ENCODE results near the gene PFN3. TPM values are rescaled to one million over a fixed set of nuclear protein-coding genes. Genes with fewer than 3 reads are reported as not detected.
A peak's percentile ranks its signal among the peaks of the same experiment; 100 is the strongest.

PFN3 gene
- total RNA-seq, 1 experiment from 2014 or later = not detected

DNA sequence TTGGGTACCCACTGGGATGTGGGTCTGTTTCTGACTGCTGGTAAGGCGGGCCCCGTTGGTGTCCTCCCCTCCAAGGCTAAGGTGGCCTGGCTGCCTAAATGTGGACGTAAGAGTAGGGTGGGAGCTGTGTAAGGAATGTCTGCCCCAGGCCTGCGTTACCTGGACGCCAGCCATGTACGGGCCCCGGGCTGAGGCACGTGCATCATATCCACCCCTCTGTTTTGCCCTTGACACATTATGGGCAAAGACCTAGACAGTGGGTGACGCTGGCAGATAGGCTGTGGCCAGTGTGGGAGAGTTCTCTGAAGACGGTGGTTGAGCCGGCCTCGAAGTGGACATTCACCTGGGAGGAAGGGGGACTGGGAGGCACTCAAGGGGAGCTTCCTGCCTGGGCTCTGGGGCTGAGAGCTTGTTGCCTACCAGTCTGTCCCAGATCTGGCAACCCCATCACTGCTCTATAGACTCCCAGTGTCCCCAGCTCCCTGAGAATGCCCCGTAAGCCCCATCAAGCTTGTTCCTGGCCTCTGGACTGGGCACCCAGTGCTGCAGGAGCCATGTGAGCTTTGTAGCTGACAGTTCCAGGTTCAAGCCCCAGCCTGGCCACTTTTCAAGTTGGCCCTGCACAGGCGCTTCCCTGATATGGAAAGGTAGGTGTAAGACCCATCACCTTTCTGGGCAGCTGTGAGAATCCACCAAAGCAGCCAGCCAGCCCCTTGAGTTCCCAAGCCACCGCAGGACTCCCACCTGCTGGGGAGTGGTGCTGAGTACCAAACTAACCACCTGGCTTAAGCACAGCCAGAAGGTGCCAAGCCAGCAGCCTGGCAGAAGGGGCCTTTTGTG, 42.9 kb upstream of the PFN3 start:
- Histone ChIP-seq H3K27ac (no peak overlapping the region), H3K9me3 (replicated peaks) (peaks cover 6% of the 10 kb centered on the region; the same call in 1 of the 2 replicates), H3K36me3 (peaks cover 50% of the 10 kb centered on the region), H3K4me3 (no peak overlapping the region), H3K27me3 (replicated peaks) (0 out of 2 replicates have a peak, but pooled peaks cover 9% of the 10 kb centered on the region), H3K4me1 (replicated peaks) (peaks cover 25% of the 10 kb centered on the region)
- no peak for DNase-seq (ENCODE audit: low read depth in 1 of 2, low spot score in 2 of 2)

DNA sequence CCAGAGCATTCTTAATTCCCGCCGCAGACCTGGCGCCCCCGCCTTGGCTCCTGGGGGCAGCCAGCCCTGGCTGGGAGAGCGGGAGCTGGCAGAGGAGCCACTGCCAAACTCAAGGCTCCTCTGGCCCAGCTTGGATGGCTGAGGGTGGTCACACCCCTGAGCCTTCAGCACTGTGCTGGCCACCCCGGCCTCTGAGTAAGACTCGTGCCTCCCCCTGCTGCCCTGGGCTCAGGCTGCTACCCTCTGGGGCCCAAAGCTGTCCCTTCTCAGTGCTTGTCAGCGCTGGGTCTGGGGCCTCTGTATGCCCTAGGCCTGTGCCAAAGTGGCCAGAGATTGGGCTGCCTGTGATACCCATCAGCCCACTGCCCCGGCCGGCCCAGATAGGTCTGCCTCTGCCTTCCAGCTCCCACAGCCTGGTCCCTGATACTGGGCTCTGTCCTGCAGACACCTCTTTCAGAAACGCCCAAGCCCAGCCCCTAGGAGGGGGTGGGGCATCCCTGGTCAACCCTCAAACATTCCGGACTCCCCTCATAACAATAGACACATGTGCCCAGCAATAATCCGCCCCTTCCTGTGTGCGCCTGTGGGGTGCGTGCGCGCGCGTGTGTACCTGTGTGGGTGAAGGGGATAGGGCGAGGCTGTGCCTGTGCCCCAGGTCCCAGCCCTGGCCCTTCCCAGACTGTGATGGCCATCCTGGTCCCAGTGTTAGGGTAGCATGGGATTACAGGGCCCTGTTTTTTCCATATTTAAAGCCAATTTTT, 41.8 kb upstream of the PFN3 start:
- H3K27me3 ChIP-seq (replicated peaks) = 0 out of 2 replicates have a peak, but pooled peaks cover 9% of the 10 kb centered on the region
- H3K4me1 ChIP-seq (replicated peaks) = peaks cover 14% of the 10 kb centered on the region
- DNase-seq (ENCODE audit: low read depth in 1 of 2, low spot score in 2 of 2) = no peak
- peaks cover 6% of the 10 kb centered on the region; the same call in 1 of the 2 replicates for H3K9me3 ChIP-seq (replicated peaks)
- peaks cover 61% of the 10 kb centered on the region for H3K36me3 ChIP-seq
- H3K4me3 ChIP-seq = no peak overlapping the region
- H3K27ac ChIP-seq = no peak overlapping the region

DNA sequence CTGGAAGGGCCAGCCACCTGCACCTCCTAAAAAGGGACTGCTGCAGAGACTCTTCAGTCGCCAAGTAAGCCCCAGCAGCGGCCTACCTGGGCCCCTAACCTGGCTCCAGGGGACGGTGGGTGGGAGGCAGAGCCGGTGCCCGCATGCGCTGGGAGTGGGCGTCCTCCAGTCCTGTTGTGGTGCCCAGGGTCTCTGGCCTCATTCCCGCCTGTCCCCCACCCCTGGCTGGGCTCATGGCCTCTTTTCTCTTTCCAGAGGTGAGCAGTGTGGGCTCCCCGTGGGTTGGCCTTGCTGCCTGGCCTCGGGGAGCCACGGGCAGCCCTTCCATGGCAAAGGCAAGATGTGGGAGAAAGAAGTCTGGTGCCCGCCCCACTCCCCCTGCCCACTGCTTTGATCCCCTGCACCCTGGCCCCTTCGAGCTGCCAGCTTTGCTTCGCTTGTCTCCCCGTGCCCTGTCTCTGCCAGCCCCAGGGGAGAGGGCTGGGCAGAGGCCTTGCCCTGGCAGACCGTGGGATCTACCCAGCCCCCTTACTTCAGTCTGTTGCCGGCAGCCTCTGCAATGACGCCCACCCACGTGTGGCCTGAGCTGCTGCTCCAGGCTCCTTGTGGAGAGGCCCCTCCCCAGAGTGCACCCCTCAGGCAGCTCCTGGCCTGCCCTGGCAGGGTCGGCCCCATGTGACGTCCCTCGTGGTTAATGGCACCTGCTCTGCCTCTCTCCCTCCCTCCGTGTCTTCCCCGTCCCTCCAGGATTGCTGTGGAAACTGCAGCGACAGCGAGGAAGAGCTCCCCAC, 40.7 kb upstream of the PFN3 start:
- peaks cover 66% of the 10 kb centered on the region for H3K36me3 ChIP-seq
- no peak overlapping the region for H3K4me3 ChIP-seq
- DNase-seq (ENCODE audit: low read depth in 1 of 2, low spot score in 2 of 2) = no peak
- H3K27ac ChIP-seq = no peak overlapping the region
- H3K27me3 ChIP-seq (replicated peaks) = 0 out of 2 replicates have a peak, but pooled peaks cover 4% of the 10 kb centered on the region
- H3K4me1 ChIP-seq (replicated peaks) = peaks cover 3% of the 10 kb centered on the region
- no peaks in the 10 kb centered on the region for H3K9me3 ChIP-seq (replicated peaks)

DNA sequence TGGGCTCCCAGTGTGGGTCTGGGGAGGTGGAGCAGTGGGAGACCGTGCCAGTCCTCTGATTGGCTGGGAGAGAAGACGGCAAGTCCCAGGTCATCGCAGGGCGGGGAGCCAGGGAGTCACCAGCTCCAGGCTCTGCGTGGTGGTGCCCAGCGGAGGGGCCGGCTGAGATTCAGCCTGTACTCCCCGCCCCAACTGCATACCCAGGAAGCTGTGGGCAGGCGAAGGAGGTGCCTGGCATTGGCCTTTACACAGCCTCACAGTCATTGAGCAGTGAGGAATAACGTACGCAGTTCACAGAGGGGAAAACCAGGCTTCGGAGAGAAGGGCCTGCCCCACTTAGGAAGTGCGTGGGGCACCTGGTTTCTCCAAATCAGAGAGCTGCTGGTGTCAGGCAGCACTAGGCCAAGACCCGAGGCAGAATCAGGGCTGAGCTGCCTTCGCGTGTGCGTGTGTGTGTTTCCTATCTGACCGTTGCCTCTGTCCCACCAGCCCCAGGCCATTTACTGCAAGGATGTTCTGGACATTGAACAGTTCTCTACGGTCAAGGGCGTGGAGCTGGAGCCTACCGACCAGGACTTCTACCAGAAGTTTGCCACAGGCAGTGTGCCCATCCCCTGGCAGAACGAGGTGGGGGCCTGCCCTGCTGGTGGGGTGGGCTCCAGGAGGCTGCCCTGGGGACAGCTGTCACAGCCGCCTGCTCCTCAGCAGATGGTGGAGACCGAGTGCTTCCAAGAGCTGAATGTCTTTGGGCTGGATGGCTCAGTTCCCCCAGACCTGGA, 39.9 kb upstream of the PFN3 start:
- Histone ChIP-seq H3K27ac (no peak overlapping the region), H3K4me1 (replicated peaks) (no peaks in the 10 kb centered on the region), H3K9me3 (replicated peaks) (no peaks in the 10 kb centered on the region), H3K36me3 (peaks cover 73% of the 10 kb centered on the region), H3K27me3 (replicated peaks) (0 out of 2 replicates have a peak, but pooled peaks cover 3% of the 10 kb centered on the region), H3K4me3 (no peak overlapping the region)
- DNase-seq (ENCODE audit: low read depth in 1 of 2, low spot score in 2 of 2) = no peak

DNA sequence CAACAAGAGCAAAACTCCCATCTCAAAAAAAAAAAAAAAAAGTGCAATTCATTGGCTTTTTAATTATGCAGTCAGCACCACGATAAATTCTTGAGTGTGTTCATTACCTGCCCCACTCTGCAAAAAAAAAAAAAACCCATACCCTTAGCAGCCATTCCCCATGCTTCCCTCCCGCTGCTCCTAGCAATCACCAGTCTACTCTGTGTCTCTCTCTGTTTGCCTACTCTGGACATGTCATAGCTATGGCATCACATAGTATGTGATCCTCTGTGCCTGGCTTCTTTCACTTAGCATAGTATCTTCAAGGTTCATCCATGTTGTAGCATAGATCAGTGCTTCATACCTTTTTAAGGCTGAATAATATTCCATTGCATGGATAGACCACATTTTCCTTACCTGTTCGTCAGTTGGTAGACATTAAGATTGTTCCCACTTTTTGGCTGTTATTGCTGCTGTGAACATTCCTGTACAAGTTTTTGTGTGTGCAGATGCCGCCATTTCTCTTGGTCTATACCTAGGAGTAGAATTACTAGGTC, 39.1 kb upstream of the PFN3 start:
- Histone ChIP-seq H3K27ac (no peak overlapping the region), H3K4me3 (no peak overlapping the region), H3K27me3 (replicated peaks) (no peaks in the 10 kb centered on the region), H3K9me3 (replicated peaks) (no peaks in the 10 kb centered on the region), H3K4me1 (replicated peaks) (no peaks in the 10 kb centered on the region), H3K36me3 (peaks cover 81% of the 10 kb centered on the region)
- DNase-seq (ENCODE audit: low read depth in 1 of 2, low spot score in 2 of 2) = no peak

DNA sequence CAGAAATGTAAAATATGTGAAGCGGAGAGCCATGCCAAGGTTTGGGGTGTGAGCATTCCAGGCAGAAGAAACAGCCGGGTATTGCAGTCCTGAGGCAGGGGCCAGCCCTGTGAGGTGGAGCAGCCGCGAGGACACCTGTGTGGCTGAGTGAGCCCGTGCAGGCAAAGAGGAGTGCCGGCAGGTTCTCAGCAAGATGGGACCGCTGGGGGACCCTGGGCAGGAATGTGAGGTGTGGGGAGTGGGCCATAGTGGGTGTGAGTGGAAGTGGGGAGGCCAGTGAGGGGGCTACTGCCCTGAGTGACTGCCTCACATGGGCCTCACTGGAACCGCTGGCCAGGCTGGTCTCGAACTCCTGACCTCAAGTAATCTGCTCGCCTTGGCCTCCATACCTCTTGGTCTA, 38.0 kb upstream of the PFN3 start:
- H3K9me3 ChIP-seq (replicated peaks) = no peaks in the 10 kb centered on the region
- DNase-seq (ENCODE audit: low read depth in 1 of 2, low spot score in 2 of 2) = no peak
- no peak overlapping the region for H3K27ac ChIP-seq
- H3K4me1 ChIP-seq (replicated peaks) = no peaks in the 10 kb centered on the region
- no peaks in the 10 kb centered on the region for H3K27me3 ChIP-seq (replicated peaks)
- H3K4me3 ChIP-seq = no peak overlapping the region
- peaks cover 89% of the 10 kb centered on the region for H3K36me3 ChIP-seq

DNA sequence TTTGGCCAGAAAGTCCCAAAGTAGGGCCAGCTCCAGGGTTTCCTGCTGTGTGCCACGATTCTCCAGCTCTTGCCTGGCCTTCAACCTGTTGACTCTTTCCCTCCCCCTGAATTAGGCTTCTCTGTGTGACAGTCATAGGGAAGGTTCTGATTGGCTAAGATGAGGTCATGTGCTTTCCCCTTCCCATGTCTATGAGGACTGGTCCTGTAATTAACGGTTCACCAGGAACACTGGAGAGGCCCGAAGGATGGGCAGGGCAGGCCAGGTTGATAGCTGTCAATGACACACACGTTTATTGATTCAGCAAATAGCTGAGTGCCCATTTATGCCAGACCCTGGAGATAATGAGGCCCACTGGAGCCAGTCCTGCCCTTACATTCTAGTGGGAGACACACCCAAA, 37.2 kb upstream of the PFN3 start:
- H3K36me3 ChIP-seq = peaks cover 91% of the 10 kb centered on the region
- H3K27me3 ChIP-seq (replicated peaks) = no peaks in the 10 kb centered on the region
- H3K4me1 ChIP-seq (replicated peaks) = no peaks in the 10 kb centered on the region
- H3K27ac ChIP-seq = no peak overlapping the region
- no peaks in the 10 kb centered on the region for H3K9me3 ChIP-seq (replicated peaks)
- no peak overlapping the region for H3K4me3 ChIP-seq
- DNase-seq (ENCODE audit: low read depth in 1 of 2, low spot score in 2 of 2) = no peak

DNA sequence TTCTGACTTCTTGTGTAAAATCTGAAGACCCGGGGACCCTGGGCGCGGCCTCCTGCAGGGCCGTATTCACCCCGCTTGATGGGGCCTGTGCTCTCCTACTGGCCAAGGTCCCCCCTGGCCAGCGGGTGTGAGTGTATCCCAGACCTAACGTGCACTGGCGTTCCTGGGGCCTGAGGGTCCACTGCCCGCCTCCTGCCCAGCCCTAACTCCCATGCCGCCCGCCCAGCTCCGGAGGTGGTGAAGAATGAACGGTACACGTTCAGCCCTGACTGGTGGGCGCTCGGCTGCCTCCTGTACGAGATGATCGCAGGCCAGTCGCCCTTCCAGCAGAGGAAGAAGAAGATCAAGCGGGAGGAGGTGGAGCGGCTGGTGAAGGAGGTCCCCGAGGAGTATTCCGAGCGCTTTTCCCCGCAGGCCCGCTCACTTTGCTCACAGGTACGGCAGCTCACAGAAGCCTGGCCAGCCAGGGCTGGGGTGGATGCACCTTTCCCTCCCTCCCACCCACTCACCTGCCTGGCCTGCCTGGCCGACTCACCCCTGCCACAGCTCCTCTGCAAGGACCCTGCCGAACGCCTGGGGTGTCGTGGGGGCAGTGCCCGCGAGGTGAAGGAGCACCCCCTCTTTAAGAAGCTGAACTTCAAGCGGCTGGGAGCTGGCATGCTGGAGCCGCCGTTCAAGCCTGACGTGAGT, 35.5 kb upstream of the PFN3 start:
- no peak overlapping the region for H3K27ac ChIP-seq
- no peaks in the 10 kb centered on the region for H3K4me1 ChIP-seq (replicated peaks)
- DNase-seq (ENCODE audit: low read depth in 1 of 2, low spot score in 2 of 2) = peak in 1 of 2 experiments; percentile 50
- peaks cover 96% of the 10 kb centered on the region for H3K36me3 ChIP-seq
- H3K9me3 ChIP-seq (replicated peaks) = no peaks in the 10 kb centered on the region
- no peaks in the 10 kb centered on the region for H3K27me3 ChIP-seq (replicated peaks)
- H3K4me3 ChIP-seq = no peak overlapping the region

DNA sequence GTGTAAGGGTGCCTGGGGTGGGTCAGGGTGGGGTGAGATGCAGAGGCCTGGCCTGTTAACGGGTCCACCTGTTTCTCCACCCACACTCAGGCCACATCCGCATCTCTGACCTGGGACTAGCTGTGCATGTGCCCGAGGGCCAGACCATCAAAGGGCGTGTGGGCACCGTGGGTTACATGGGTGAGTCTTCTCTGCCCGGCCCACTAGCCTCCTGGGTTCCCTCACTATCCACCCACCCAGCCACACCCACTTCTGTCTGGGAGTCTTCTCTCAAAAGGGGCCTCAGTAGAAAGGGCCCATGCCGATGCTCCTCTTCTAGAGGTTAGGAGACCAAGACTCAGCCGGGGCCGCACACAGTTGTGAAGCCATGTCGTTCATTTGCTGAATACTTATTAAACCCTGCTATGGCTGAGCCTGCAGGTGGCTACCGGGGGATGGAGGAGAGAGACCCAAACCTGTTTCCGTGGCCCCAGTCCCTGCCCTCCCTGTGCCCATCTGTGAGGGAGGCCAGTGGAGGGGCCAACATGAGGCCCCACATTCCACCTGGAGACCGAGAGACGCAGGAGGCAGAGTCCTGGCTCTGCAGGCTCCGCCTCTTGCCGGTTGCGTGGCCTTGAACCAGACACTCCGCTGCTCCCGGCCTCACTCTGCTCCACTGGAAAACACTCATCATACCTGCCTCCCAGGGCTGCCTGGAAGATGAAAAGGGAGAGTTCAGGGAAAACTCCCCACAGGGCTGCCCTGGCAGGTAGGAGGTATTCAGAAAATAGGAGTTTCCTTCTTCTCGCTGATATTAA, 34.7 kb upstream of the PFN3 start:
- Histone ChIP-seq H3K36me3 (peaks cover 96% of the 10 kb centered on the region), H3K27me3 (replicated peaks) (no peaks in the 10 kb centered on the region), H3K9me3 (replicated peaks) (no peaks in the 10 kb centered on the region), H3K27ac (no peak overlapping the region), H3K4me3 (no peak overlapping the region), H3K4me1 (replicated peaks) (no peaks in the 10 kb centered on the region)
- no peak for DNase-seq (ENCODE audit: low read depth in 1 of 2, low spot score in 2 of 2)

DNA sequence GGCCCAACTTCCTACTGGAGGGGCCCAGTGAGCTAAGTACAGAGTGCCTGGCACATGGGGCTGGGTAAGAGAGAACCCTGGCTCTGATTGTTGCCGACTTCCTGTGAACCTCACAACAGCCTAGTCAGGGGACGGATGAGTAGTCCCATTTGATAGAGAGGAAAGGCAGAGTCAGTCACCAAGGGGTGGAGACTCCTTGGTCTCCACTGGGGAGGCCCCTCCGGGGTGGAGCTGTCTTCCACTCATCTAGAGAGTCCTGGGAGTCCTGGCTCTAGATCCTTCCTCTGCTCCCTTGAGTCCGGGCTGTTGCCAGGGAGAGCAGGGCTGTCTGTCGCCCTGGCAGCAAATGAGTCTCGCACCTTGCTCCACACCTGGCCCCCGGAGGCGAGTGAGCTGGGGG, 34.0 kb upstream of the PFN3 start:
- Histone ChIP-seq H3K9me3 (replicated peaks) (no peaks in the 10 kb centered on the region), H3K27me3 (replicated peaks) (no peaks in the 10 kb centered on the region), H3K36me3 (peaks cover 91% of the 10 kb centered on the region), H3K4me3 (no peak overlapping the region), H3K4me1 (replicated peaks) (no peaks in the 10 kb centered on the region), H3K27ac (no peak overlapping the region)
- no peak for DNase-seq (ENCODE audit: low read depth in 1 of 2, low spot score in 2 of 2)

DNA sequence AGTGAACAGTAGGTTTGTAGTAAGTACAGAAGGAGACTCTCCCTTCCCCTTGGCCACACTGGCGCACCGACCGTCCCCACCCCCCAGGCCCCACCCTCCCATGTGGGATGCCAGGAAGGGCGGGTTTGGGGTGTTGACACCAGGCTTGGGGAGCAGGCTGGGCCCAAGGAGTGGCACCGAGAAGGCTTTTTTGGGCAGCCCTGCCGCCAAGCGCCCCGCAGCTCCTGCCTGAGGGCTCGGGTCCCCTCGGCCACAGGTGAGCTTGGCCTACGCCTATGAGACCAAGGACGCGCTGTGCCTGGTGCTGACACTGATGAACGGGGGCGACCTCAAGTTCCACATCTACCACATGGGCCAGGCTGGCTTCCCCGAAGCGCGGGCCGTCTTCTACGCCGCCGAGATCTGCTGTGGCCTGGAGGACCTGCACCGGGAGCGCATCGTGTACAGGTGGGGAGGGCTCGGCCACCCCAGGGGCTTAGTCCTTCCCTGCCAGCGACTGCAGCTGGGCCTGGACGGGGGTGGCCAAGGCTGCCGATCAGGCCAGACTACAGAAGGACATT, 33.3 kb upstream of the PFN3 start:
- H3K27me3 ChIP-seq (replicated peaks) = no peaks in the 10 kb centered on the region
- no peaks in the 10 kb centered on the region for H3K4me1 ChIP-seq (replicated peaks)
- H3K27ac ChIP-seq = no peak overlapping the region
- no peaks in the 10 kb centered on the region for H3K9me3 ChIP-seq (replicated peaks)
- H3K36me3 ChIP-seq = peaks cover 87% of the 10 kb centered on the region
- H3K4me3 ChIP-seq = no peak overlapping the region
- no peak for DNase-seq (ENCODE audit: low read depth in 1 of 2, low spot score in 2 of 2)
